Fibroblast of mammary gland (primary cell): ENCODE measurements around the gene MIEF2.
"Not testable (repeated sequence)": the region's sequence is repeated elsewhere in the genome, so short reads cannot be mapped to it uniquely, and the experiment has no call there.

Experiments
- DNase-seq: peaks from one replicate; pipeline ENCODE4 v3.0.0-alpha.2; 2010; ENCODE audit warnings: low read depth
- H3K4me3 ChIP-seq: 2 replicates; pipeline ENCODE4 v1.5.1; 2011; ENCODE audit warnings: low read depth, mild to moderate bottlenecking, low read length, moderate library complexity; ENCODE audit not compliant: control insufficient read depth
- TF ChIP-seq, protein P1 (sequence below): conservative IDR thresholded peaks from 2 replicates; pipeline ENCODE4 v1.5.1; 2011; ENCODE audit warnings: low read depth, low read length, inconsistent platforms; ENCODE audit not compliant: control insufficient read depth, insufficient read depth

MIEF2 gene

DNA sequence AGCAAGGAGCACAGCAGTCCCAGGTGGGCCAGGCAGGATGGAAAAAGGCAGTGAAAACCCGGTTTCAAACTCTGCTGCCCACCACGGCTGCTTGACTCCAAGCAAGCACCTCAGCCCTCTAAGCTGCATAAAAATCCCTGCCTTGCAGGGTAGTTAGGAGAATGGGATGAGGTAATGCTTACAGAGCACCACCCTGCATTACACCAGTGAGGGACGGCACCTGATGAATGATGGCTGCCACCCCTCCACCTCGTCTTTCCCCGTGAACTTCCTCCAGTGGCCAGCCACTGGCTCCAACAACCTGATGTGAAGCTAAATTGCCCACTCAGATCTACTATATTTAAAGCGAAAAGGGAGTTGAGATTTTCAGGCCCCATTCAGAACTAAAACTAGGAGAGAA, 21.3 kb downstream of the MIEF2 start:
- DNase-seq, result no peak
- H3K4me3 ChIP-seq, result no peak overlapping the region
- TF ChIP-seq, protein P1, sequence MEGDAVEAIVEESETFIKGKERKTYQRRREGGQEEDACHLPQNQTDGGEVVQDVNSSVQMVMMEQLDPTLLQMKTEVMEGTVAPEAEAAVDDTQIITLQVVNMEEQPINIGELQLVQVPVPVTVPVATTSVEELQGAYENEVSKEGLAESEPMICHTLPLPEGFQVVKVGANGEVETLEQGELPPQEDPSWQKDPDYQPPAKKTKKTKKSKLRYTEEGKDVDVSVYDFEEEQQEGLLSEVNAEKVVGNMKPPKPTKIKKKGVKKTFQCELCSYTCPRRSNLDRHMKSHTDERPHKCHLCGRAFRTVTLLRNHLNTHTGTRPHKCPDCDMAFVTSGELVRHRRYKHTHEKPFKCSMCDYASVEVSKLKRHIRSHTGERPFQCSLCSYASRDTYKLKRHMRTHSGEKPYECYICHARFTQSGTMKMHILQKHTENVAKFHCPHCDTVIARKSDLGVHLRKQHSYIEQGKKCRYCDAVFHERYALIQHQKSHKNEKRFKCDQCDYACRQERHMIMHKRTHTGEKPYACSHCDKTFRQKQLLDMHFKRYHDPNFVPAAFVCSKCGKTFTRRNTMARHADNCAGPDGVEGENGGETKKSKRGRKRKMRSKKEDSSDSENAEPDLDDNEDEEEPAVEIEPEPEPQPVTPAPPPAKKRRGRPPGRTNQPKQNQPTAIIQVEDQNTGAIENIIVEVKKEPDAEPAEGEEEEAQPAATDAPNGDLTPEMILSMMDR, result no peak

DNA sequence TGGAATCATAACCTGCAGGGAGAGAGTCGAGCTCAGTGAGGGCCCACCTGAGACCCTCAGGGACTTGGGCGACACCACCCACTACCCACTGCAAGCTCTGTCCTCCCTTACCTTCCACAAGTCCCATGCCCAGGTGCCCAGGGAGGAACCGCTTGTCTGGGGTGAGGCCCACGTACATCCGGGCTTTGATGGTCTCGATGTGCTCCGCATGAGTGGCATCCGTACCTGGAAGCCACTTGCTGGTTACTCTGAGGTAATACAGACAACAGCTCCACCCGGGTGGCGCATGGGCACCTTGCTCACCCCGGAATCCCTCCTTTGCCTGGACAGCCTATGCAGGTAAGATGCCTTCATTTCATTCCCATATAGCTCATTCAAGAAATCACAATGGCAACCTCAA, 24.8 kb downstream of the MIEF2 start:
- no peak for DNase-seq
- TF ChIP-seq, protein P1, result no peak
- H3K4me3 ChIP-seq, result no peak overlapping the region

GRCh38 chr17:18291718-18292540, 31.5 kb downstream of the MIEF2 start:
- DNase-seq, result no peak
- TF ChIP-seq, protein P1, result no peak
- H3K4me3 ChIP-seq, result no peak overlapping the region

GRCh38 chr17:18298061-18298460, 37.6 kb downstream of the MIEF2 start:
- H3K4me3 ChIP-seq, DNase-seq: not testable (repeated sequence)

GRCh38 chr17:18300725-18301480, 40.4 kb downstream of the MIEF2 start:
- H3K4me3 ChIP-seq, result no peak overlapping the region
- TF ChIP-seq, protein P1, result no peak
- no peak for DNase-seq

DNA sequence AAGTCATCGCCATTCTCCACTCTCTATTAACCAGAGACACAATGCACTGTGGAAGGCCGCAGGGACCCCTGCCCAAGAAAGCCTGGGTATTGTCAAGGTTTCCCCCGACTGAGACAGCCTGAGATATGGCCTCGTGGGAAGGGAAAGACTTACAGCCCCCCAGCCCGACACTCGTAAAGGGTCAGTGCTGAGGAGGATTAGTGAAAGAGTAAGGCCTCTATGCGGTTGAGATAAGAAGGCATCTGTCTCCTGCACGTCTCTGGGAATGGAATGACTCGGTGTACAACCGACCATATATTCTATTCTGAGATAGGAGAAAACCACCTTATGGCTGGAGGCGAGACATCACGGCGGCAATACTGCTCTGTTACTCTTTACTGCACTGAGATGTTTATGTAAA, 42.7 kb downstream of the MIEF2 start:
- H3K4me3 ChIP-seq, DNase-seq: not testable (repeated sequence)

GRCh38 chr17:18309202-18309601, 48.7 kb downstream of the MIEF2 start:
- TF ChIP-seq, protein P1, result no peak
- no peak for DNase-seq
- no peak overlapping the region for H3K4me3 ChIP-seq
